Myocyte (in vitro differentiated cells): ENCODE results near the gene KATNAL1. TPM values are rescaled to one million over a fixed set of nuclear protein-coding genes. Genes with fewer than 3 reads are reported as not detected.
"Not testable (repeated sequence)": the region's sequence is repeated elsewhere in the genome, so short reads cannot be mapped to it uniquely, and the experiment has no call there.

Source experiments
- DNase-seq: peaks from one replicate; pipeline ENCODE4 v3.0.0-alpha.2; 2012; ENCODE audit warnings: low read depth
- total RNA-seq: library from RNA; depleted of rRNA; stranded (reverse); fragments of >200 nt; gene quantifications from 2 replicates; pipeline ENCODE4 v1.2.3, GENCODE V29; 2014

KATNAL1 gene
- total RNA-seq, 1 donor from 2014 or later: 18.1 TPM

DNA sequence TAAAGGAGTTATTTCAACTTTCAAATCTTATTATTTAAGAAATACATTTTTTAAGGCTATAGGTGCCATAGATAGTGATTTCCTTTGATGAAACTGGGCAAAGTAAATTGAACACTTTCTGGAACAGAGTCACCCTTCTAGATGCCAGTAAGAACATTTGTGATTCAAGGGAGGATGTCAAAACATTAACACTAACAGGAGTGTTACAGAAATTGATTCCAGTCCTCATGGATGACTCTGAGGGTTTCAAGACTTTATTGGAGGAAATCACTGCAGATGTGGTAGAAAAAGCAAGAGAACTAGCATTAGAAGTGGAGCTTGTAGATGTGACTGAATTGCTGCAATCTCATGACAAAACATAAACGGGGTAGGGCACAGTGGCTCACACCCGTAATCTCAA lies 12.2 kb downstream of the KATNAL1 start:
- no peak for DNase-seq

DNA sequence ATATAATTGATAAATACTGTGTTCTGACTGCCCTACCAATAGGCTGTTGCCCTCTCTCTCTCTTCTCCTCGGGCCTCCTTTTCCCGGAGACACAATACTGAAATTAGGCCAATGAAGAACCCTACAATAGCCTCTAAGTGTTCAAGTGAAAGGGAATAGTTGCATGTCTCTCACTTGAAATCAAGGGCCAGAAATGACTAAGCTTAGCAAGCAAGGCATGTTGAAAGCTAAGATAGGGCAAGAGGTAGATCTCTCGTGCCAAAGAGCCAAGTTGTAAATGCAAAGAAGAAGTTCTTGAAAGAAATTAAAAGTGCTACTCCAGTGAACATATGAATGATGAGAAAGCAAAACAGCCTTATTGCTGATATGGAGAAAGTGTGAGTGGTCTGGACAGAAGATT lies 13.3 kb downstream of the KATNAL1 start:
- DNase-seq: no peak

DNA sequence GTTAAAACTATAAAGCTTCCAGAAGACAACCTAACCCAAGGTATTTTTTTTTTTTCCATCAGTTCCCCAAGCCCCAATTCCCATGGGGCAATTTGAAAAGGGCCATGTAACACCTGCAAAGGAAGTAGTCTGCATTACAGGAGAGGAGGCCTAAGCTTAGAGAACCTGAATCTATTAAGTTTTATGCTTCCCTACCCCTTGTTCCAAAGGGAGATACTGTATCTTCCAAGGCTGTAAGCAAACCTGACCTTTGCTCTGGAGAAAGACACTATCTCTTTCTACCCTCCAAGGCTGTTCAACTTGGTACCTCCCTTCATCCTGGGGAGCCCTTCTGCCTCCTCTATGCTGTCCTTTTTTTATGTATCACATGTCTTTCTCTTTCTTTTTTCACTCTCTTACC lies 15.0 kb downstream of the KATNAL1 start:
- DNase-seq: no peak

DNA sequence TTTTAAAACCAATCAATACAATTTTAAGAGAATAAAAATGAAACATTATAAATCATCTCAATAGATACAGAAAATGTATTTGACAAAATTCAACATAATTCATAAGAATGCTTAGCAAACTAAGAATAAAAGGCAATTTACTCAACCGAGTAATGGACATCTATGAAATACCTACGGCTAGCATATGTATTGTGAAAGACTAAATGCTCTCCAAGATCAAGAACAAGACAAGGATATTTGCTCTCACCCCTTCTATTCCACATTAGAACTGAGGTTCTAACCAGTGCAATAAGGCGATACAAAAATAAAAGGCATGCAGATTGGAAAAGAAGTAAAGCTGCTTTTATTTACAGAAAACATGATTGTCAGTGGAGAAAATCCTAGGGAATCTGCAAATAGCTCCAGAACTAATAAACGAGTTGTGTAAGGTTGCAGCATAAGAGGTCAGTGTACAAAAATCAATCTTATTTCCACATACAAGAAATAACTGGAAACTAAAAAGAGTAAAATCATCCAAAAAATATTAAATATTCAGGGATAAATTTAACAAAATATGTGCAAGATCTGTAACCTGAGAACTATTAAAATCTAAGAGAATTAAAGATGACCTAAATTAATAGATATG lies 16.4 kb downstream of the KATNAL1 start:
- no peak for DNase-seq

DNA sequence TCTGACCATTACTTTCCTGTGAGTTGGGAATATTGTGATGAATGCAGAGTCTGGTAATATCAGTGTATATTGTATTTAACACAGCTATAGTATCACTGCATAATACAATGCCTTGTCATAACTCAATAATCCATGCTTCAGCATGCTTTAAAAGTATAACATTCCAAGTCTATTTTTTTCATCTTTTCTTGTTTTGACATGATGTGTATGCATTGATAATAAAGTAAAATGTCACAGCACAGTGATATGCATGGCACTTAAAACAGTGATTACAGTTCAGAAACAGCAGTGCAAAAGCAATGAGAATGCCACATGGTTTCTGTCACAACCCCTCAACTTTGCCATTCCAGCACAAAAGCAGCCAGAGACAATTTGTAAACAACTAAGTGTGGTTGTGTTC lies 17.8 kb downstream of the KATNAL1 start:
- DNase-seq: no peak

DNA sequence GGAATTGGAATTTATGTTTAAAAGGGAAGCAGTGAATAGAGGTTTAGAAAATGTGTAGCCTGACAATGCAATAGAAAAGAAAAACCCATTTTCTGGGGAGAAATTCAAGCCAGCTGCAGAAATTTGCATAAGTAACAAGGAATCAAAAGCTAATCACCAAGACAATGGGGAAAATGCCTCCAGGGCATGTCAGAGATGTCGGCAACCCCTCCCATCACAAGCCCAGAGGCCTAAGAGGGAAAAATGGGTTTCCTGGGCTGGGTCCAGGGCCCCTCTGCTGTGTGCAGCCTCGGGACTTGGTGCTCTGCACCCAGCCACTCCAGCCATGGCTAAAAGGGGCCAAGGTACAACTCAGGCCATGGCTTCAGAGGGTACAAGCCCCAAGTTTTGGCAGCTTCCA lies 21.3 kb downstream of the KATNAL1 start:
- not testable (repeated sequence) for DNase-seq

DNA sequence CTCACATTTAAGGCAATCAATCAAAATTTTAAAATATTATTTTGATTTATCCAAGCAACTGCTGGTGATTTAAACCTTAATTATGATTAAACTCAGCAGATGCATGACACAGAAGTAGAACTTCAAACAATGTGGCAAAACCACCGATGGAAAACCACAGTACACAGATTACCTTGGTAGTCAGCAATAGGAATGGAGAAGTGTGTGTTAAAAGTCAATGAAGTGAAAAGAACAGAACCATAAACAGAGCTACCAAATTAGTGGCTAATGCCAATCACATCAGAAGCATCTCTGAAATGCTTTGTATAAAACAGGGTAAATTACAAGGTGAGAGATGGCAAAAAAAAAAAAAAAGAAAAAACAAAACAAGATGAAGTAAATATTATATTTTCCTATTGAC lies 31.2 kb downstream of the KATNAL1 start:
- peak; percentile 40 for DNase-seq

DNA sequence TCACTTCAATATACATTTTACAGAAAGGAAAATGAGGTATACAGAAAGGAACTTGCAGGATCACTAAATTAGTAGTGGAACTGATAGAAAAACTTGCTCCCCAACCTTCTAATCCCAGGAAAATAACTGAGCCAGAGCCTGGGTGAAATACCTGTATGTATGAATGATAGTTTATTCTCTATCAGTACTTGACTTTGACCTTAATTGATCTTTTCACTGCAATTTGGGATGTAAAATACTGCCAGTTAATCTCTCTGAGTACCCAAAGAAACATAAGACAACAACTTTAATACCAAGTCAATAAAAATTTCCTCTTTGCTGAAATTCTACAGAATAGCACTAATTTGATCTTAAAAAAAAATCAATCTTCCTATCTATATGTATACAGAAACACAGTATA lies 33.3 kb downstream of the KATNAL1 start:
- no peak for DNase-seq

DNA sequence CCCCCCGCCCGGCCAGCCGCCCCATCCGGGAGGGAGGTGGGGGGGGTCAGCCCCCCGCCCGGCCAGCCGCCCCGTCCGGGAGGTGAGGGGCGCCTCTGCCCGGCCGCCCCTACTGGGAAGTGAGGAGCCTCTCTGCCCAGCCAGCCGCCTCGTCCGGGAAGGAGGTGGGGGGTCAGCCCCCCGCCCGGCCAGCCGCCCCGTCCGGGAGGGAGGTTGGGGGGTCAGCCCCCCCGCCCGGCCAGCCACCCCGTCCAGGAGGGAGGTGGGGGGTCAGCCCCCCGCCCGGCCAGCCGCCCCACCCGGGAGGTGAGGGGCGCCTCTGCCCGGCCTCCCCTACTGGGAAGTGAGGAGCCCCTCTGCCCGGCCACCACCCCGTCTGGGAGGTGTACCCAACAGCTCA lies 37.3 kb downstream of the KATNAL1 start:
- not testable (repeated sequence) for DNase-seq

DNA sequence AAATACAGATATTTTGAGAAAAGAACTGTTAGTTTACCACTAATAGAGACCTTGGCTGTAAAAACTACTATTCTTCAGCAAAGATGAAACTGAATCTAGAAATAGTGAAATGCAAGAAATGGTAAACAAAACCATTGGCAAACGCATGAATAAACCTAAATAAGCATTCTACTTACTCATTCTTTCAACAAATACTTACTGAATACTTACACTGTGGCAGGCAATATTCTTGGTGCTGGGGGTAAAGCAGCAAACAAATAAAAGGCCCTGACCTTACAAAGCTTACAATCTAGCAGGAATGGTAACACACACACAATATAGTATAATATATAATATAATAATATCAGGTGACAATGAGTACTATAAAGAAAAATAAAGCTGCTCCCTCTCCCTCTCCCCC lies 38.7 kb downstream of the KATNAL1 start:
- no peak for DNase-seq

DNA sequence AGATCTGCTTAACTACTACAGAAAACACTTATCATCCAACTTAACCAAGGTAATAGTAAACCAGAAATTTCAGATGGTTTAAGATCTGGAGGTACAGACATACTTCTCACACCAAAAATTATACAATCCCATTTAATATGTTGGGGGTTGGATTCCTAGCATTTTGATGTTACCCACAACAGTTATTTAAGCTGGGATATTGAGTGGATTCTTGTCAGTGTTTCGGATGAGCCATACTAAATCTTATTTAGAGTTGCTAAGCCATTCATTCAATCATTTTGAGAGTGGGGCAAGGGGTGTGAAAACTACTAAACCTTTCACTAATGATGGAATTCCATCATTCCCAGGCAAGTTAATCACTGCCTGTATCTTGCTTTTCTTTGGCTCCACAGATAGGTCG lies 40.6 kb downstream of the KATNAL1 start:
- DNase-seq: peak; percentile 3

DNA sequence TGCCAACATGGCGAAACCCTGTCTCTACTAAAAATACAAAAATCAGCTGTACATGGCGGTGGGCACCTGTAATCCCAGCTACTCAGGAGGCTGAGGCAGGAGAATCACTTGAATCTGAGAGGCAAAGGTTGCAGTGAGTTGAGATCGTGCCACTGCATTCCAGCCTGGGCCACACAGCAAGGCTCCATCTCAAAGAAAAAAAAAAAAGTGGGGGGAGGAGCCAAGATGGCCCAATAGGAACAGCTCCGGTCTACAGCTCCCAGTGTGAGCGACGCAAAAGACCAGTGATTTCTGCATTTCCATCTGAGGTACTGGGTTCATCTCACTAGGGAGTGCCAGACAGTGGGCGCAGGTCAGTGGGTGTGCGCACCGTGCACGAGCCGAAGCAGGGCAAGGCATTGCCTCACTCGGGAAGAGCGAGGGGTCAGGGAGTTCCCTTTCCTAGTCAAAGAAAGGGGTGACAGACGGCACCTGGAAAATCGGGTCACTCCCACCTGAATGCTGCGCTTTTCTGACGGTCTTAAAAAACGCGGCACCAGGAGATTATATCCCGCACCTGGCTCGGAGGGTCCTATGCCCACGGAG lies 48.1 kb downstream of the KATNAL1 start:
- DNase-seq: not testable (repeated sequence)

DNA sequence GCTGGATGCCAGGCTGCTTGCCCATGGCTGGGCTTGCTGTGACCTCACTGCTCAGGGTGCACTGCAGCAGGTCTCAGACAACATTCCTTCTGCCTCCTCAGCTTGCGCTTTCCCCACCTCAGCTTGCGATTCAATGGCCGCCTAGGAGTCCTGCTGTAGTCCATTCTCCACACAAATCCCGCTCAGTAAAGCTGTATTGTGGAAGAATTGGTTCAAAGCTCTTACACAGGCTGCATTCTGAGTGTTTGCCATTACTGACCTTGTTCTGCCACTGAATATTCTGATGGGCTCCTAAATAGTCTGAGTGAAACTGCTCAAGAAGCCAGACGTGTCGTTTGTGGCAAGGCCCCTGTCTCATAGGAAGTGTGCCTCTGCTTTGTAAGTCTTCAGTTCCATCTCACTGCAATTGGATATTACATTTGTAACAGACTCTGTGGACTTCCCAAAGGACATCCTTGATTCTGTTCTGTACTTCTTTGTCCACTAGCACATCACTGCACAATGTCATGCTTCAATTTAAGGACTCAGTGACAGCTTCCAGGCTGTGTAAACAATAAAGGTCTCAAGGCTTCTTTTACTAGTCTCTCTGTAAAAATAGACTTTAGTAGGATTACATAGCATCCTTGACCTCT lies 49.8 kb downstream of the KATNAL1 start:
- DNase-seq: peak; percentile 33

DNA sequence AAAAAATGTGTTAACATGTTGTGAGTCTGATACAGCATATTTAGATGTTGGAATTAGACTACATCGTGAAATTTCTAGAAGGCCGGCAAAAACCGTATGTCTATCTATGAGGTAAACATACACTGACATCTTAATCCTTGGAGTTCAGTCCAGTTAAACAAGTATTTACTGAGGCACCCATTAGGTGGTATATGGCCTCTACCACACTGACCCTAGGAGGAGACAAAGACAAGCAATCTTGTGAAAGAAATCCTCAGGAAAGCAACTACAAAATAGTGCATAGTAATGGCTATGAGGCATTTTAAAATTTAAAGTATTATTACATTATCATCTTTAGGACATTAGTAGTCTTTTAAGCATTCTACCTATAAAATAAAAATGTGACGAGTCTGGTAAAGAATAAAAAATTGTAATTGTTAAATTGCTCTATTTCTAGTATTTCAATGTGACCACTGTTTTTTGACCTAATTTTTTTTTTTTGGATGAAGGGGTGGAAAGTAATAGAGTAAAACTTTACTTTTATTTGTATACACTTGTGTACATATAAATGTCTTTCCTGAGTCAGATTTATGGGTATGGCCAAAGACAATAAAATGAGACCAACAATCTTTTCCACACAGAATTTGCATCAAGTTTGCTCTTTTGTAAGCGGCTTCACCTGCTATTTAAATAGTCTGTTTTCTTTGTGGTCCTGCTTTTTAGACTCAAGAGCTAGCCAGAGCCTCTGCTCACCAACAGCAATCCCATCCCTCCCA lies 50.5 kb downstream of the KATNAL1 start:
- no peak for DNase-seq

DNA sequence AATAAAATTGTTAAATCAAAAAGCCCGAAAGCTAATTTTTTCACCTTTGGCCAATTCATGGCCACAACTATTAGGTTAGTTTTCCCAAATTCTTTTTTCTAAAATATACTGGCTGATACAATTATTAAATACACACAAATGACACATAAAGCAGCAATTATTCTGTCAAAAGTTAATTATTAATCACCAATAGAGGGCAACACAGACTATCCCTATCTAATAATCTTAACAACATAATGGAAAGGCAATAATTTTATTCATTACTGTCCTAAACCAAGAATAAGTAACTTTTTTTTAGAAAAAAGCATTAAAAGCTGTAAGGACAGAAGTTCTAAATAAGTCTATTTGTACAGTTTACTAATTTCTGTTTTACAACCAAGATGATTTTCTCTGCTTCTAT lies 51.7 kb downstream of the KATNAL1 start:
- no peak for DNase-seq

DNA sequence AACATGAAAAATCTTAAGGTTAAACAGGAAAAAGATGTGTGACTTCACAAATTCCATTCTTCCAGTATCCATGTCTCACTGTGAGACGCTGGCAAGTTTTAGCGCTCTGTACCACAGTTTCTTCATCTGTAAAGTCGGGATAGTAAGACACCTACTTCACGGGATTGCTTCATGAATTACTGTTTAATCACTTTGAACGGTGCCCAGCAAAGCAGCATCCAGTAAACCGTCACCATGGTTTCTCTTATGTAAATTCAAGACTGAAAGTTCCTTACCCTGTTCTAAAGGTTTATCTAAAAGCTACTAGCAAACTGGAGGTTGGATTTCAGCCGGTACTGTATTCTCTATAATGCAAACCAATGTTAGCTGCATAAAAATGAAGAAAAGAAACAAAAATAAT lies 53.5 kb downstream of the KATNAL1 start:
- DNase-seq: no peak

DNA sequence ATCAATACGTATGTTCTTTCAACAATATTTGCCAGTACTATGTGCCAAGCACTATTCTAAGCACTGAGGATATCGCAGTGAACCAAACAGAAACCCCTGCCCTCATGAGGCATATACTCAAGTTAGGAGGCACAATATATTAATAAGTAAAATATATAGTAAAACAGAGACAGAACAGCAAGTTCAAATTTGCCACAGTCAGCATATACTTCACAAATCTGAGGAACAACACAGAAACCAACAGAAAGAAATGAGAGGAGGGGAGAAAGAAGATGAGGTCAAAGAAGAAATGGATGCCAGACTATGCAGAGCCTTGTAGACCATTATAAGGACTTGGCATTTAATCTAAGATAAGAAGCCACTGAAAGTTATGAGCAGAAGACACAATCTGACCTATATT lies 59.9 kb downstream of the KATNAL1 start:
- no peak for DNase-seq

DNA sequence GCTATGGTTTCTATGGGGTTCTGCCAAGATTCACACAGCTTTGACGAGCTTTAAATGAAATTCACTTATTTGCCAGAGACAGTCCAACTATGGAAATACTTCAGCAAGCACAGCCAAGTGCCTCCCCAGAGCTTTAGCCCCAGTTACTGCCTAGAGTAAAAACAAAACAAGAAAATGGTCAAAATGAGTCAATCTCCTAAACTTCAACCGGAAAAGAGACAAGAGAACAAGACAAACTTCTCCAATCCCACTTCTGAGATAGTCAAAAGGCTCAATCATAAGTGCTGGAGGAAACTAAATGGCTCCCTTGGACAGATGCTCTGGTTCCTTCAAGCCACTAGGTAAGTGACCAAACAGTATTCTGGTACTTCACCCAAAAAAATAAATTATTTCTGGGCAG lies 65.8 kb downstream of the KATNAL1 start:
- DNase-seq: no peak

DNA sequence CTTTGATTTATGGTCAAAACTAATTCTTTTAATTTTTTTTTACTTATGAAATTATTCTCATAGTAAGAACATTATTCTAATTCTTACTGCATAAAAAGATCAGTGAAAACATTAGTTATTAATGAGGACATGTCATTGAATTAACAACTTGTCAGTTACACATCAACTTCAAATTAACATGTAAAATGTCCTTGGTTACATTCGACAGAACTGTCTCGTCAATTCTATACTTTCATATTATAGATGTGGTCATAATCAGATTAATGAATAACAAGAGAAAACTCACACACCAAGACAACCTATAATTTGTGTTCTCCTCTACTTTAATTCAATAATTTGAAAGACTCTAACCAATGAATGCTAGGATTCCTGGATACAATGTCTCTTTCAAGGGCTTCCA lies 66.7 kb downstream of the KATNAL1 start:
- no peak for DNase-seq

DNA sequence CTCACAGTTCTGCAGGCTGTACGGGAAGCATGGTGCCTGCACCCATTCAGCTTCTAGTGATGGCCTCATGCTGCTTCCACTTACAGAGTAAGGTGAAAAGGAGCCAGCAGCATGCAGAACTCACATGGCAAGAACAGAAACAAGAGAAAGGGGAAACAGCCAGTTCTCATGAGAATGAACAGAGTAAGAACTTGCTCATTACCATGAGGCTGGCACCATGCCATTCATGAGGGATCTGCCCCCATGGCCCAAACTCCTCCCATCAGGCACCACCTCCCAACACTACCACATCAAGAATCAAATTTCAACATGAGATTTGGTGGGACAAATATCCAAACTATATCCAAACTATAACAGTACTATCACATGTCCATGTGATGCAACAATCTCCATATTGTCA lies 72.1 kb downstream of the KATNAL1 start:
- DNase-seq: no peak

DNA sequence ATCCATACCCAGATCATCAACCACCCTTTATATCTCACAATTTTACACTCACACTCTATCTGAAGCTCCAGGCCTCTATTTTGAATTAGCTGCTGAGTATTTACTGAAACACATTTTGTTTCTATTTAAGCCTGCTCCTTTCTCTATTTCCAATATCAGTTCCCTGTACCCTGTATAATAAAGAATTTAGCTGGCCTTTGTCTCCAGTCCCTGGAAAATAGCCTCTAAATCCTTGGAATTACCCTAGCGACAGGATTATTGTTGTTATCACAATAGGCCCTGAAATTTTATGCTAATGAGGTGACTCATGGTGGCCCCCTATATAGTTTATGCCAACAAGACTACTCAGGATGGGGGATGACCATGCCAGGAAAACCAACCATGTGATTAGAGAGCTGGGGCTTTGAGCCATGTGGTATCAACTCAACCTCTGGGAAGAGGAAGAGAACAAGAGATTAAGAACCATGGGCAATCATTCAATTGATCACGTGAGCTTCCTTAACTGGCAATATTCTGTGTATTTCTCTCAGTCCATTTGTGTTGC lies 72.7 kb downstream of the KATNAL1 start:
- DNase-seq: no peak

DNA sequence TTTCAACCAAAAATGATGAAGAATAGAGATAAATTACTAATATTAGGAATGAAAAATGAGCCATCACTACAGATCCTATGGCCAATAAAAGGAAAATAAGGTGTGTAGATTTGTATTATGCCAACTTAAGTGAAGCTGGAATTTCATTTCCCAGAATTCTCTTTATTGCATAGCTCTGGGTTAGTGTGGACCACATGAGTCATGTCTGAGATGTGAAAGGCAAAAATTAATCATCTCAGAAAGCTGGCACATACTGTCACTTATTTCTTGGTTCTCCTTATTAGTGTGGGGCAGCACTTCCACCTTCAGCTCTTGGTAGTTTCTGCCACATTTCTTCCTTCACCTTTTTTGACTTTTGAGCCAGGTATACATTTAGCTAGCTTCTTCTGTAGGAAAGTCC lies 82.6 kb downstream of the KATNAL1 start:
- DNase-seq: peak; percentile 30
